H1 (cell line): ENCODE results near the gene INPP5A. TPM values are rescaled to one million over a fixed set of nuclear protein-coding genes. Genes with fewer than 3 reads are reported as not detected.

Experiments
- CTCF ChIA-PET: fragments of 300-600 bp; sonication (Branson Sonifier 250); formaldehyde crosslinking; loops from one replicate; lab custom pipeline; 2021; ENCODE audit not compliant: partially characterized antibody; lab: Charles Lee
- POLR2A ChIA-PET: fragments of 300-600 bp; sonication (Branson Sonifier 250); formaldehyde crosslinking; loops from one replicate; lab custom pipeline; 2021; ENCODE audit warnings: inconsistent platforms; ENCODE audit not compliant: partially characterized antibody; lab: Charles Lee
- DNase-seq, 2 experiments: peaks; one replicate each; pipeline versions ENCODE4 v3.0.0 to v3.0.0-alpha.2; 2010 to 2022; ENCODE audit warnings: low spot score in 2 of 2, low read depth in 1 of 2, mixed read lengths in 1 of 2
- FAIRE-seq: peaks from 2 replicates; lab custom pipeline; 2011; peaks lifted over from hg19 to GRCh38; lab: Jason Lieb, UNC
- H2AFZ ChIP-seq: 2 replicates; pipeline ENCODE4 v1.8.1; 2012; ENCODE audit warnings: low read length, inconsistent platforms
- H2AK5ac ChIP-seq: 2 replicates; pipeline ENCODE4 v1.6.1; 2013; ENCODE audit warnings: low read depth, low read length
- H2BK120ac ChIP-seq: replicated peaks from 2 replicates; pipeline ENCODE3; 2013; ENCODE audit warnings: low read depth, low read length, inconsistent platforms
- H2BK12ac ChIP-seq: 2 replicates; pipeline ENCODE4 v1.6.1; 2013; ENCODE audit warnings: low read depth, low read length
- H2BK15ac ChIP-seq: 2 replicates; pipeline ENCODE4 v1.6.1; 2013; ENCODE audit warnings: low read length
- H2BK20ac ChIP-seq: 2 replicates; pipeline ENCODE4 v1.6.1; 2013; ENCODE audit warnings: low read length
- H2BK5ac ChIP-seq: 2 replicates; pipeline ENCODE4 v1.6.1; 2013; ENCODE audit warnings: low read depth, low read length
- H3K14ac ChIP-seq: 2 replicates; pipeline ENCODE4 v1.6.1; 2013; ENCODE audit warnings: inconsistent platforms; ENCODE audit not compliant: insufficient read length
- H3K18ac ChIP-seq: 2 replicates; pipeline ENCODE4 v1.6.1; 2013; ENCODE audit warnings: low read length; ENCODE audit errors: extremely low read depth
- H3K23ac ChIP-seq: 2 replicates; pipeline ENCODE4 v1.6.1; 2013; ENCODE audit warnings: inconsistent platforms; ENCODE audit not compliant: insufficient read length
- H3K23me2 ChIP-seq: 2 replicates; pipeline ENCODE4 v1.6.1; 2013; ENCODE audit warnings: low read depth, low read length
- H3K27ac ChIP-seq: 2 replicates; pipeline ENCODE4 v1.6.1; 2011; ENCODE audit warnings: low read depth, low read length, inconsistent platforms
- H3K27me3 ChIP-seq, 4 experiments: replicated peaks in 1 of 4; 1 replicate in 1 of 4; 2 replicates in 3 of 4; pipeline versions ENCODE4 v1.6.1 to v1.8.1; 2011 to 2013; ENCODE audit warnings: low read length in 3 of 4, mild to moderate bottlenecking in 3 of 4, inconsistent platforms in 2 of 4, mixed read lengths in 2 of 4, moderate library complexity in 1 of 4; ENCODE audit not compliant: control insufficient read depth in 3 of 4, insufficient read depth in 3 of 4; ENCODE audit errors: extremely low read depth in 1 of 4
- H3K36me3 ChIP-seq, 4 experiments: 2 replicates each; pipeline versions ENCODE4 v1.6.1 to v1.8.1; 2011 to 2013; ENCODE audit warnings: mild to moderate bottlenecking in 4 of 4, low read length in 3 of 4, moderate library complexity in 2 of 4, control low read depth in 1 of 4, inconsistent platforms in 1 of 4; ENCODE audit not compliant: insufficient read depth in 4 of 4, control insufficient read depth in 2 of 4
- H3K4ac ChIP-seq: replicated peaks from 2 replicates; pipeline ENCODE3; 2013; ENCODE audit warnings: low read length, low read depth, mixed read lengths, inconsistent platforms; ENCODE audit not compliant: insufficient read length
- H3K4me1 ChIP-seq, 4 experiments: replicated peaks in 1 of 4; 1 replicate in 1 of 4; 2 replicates in 3 of 4; pipeline versions ENCODE4 v1.6.1 to v1.8.1; 2011 to 2013; ENCODE audit warnings: low read length in 3 of 4, inconsistent platforms in 2 of 4, mixed read lengths in 1 of 4; ENCODE audit not compliant: insufficient read depth in 4 of 4, control insufficient read depth in 3 of 4
- H3K4me2 ChIP-seq, 2 experiments: 2 replicates each; pipeline versions ENCODE4 v1.6.1 to v1.8.1; 2011 to 2013; ENCODE audit warnings: low read depth in 2 of 2, low read length in 2 of 2, control low read depth in 1 of 2, inconsistent platforms in 1 of 2, mild to moderate bottlenecking in 1 of 2; ENCODE audit not compliant: insufficient read depth in 1 of 2
- H3K4me3 ChIP-seq, 4 experiments: fragments of 200-600, 300-600 bp in 1 of 4; sonication (generic), shearing (Covaris generic), sonication (Bioruptor Twin) in 1 of 4; 2 replicates each; pipeline versions ENCODE4 v1.5.1 to v1.8.1; 2011 to 2016; ENCODE audit warnings: low read length in 4 of 4, low read depth in 3 of 4, control low read depth in 2 of 4, inconsistent platforms in 2 of 4, mild to moderate bottlenecking in 2 of 4, mixed read lengths in 1 of 4, moderate library complexity in 1 of 4; ENCODE audit not compliant: insufficient read depth in 2 of 4; ENCODE audit errors: extremely low read depth in 1 of 4
- H3K56ac ChIP-seq: replicated peaks from 2 replicates; pipeline ENCODE3; 2013; ENCODE audit warnings: low read depth, mild to moderate bottlenecking, mixed read lengths, low read length, inconsistent platforms; ENCODE audit not compliant: insufficient read length
- H3K79me1 ChIP-seq: 2 replicates; pipeline ENCODE4 v1.6.1; 2013; ENCODE audit warnings: low read depth, low read length, control low read depth
- H3K79me2 ChIP-seq, 2 experiments: 2 replicates each; pipeline versions ENCODE4 v1.6.1 to v1.8.1; 2012 to 2013; ENCODE audit warnings: low read length in 2 of 2, mild to moderate bottlenecking in 2 of 2, inconsistent platforms in 1 of 2; ENCODE audit not compliant: insufficient read depth in 2 of 2, control insufficient read depth in 1 of 2
- H3K9ac ChIP-seq, 4 experiments: replicated peaks in 1 of 4; 1 replicate in 1 of 4; 2 replicates in 3 of 4; pipeline versions ENCODE4 v1.6.1 to v1.8.1; 2011 to 2013; ENCODE audit warnings: low read depth in 3 of 4, low read length in 3 of 4, control low read depth in 2 of 4, mild to moderate bottlenecking in 2 of 4, moderate library complexity in 2 of 4, inconsistent platforms in 1 of 4; ENCODE audit errors: extremely low read depth in 1 of 4
- H3K9me3 ChIP-seq, 2 experiments: 2 replicates each; pipeline versions ENCODE4 v1.6.1 to v1.8.1; 2012 to 2013; ENCODE audit warnings: mild to moderate bottlenecking in 2 of 2, moderate library complexity in 2 of 2, control low read depth in 1 of 2, inconsistent platforms in 1 of 2, low read depth in 1 of 2, low read length in 1 of 2, mixed read lengths in 1 of 2; ENCODE audit not compliant: insufficient read depth in 2 of 2
- H4K20me1 ChIP-seq, 2 experiments: replicated peaks in 1 of 2; 2 replicates each; pipeline versions ENCODE3 to v1.8.1; 2011 to 2013; ENCODE audit warnings: inconsistent platforms in 2 of 2, low read length in 2 of 2, mild to moderate bottlenecking in 1 of 2; ENCODE audit not compliant: insufficient read depth in 2 of 2, control insufficient read depth in 1 of 2
- H4K5ac ChIP-seq: 2 replicates; pipeline ENCODE4 v1.6.1; 2013; ENCODE audit warnings: low read length, low read depth, mixed read lengths, inconsistent platforms; ENCODE audit not compliant: insufficient read length
- H4K8ac ChIP-seq: 2 replicates; pipeline ENCODE4 v1.8.0; 2013; ENCODE audit warnings: mild to moderate bottlenecking, moderate library complexity, low read length, inconsistent platforms; ENCODE audit not compliant: insufficient read depth; ENCODE audit errors: extremely low read depth
- H4K91ac ChIP-seq: replicated peaks from 2 replicates; pipeline ENCODE3; 2013; ENCODE audit warnings: low read length, mixed read lengths, inconsistent platforms; ENCODE audit not compliant: insufficient read length
- CBX8 ChIP-seq: fragments of 300-800, 300-1000 bp; sonication (generic); IDR thresholded peaks from 2 replicates; pipeline ENCODE4 v1.7.1; 2016; ENCODE audit warnings: low read depth, low read length, borderline replicate concordance
- EP300 ChIP-seq, 2 experiments: IDR thresholded peaks; 1 replicate in 1 of 2; 2 replicates in 1 of 2; pipeline ENCODE4 v1.6.1; 2011 to 2012; ENCODE audit warnings: low read depth in 2 of 2, low read length in 2 of 2, mild to moderate bottlenecking in 2 of 2, borderline replicate concordance in 1 of 2, inconsistent platforms in 1 of 2, moderate library complexity in 1 of 2
- KDM1A ChIP-seq: fragments of 200-600, 300-600 bp; sonication (generic); IDR thresholded peaks from 2 replicates; pipeline ENCODE4 v1.7.1; 2016; ENCODE audit warnings: mild to moderate bottlenecking, low read length, borderline replicate concordance
- RAD21 ChIP-seq, 2 experiments: IDR thresholded peaks in 1 of 2; conservative IDR thresholded peaks in 1 of 2; 2 replicates each; pipeline ENCODE4 v1.6.1; 2011; ENCODE audit warnings: low read depth in 2 of 2, low read length in 2 of 2, improper control_type of control experiment in 1 of 2, inconsistent platforms in 1 of 2, mild to moderate bottlenecking in 1 of 2, moderate library complexity in 1 of 2
- SIRT6 ChIP-seq: IDR thresholded peaks from one replicate; pipeline ENCODE4 v1.7.1; 2012; ENCODE audit warnings: low read length, inconsistent platforms
- SRF ChIP-seq: IDR thresholded peaks from 2 replicates; pipeline ENCODE4 v1.6.1; 2011; ENCODE audit warnings: mild to moderate bottlenecking, low read depth, low read length, moderate library complexity
- WGBS, 2 experiments: shearing (Covaris generic) in 1 of 2; methylation state at CpG; one replicate each; pipeline versions ENCODE4 v1.1.6 to v1.1.7; 2013 to 2015; ENCODE audit warnings: low lambda C conversion rate in 2 of 2, mixed read lengths in 2 of 2, inconsistent platforms in 1 of 2, low coverage in 1 of 2, missing lambda C conversion rate in 1 of 2; ENCODE audit not compliant: insufficient replicate concordance in 2 of 2, insufficient coverage in 1 of 2, insufficient read length in 1 of 2; ENCODE audit errors: extremely low coverage in 1 of 2, missing lambda C conversion rate in 1 of 2; 5-methylcytosine and 5-hydroxymethylcytosine counted together
- polyA plus RNA-seq, 7 experiments: library from polyadenylated mRNA; depleted of rRNA in 3 of 7; stranded (reverse) in 5 of 7; unstranded in 2 of 7; fragments of >200 nt in 5 of 7; fragments of 200-250 nt in 2 of 7; gene quantifications; 1 replicate in 5 of 7; 2 replicates in 1 of 7; 4 replicates in 1 of 7; pipeline versions ENCODE4 v1.2.1 to v1.2.3, GENCODE V29; 2011 to 2013; ENCODE audit warnings: missing spikeins in 2 of 7, mixed read lengths in 2 of 7
- total RNA-seq: library from RNA; stranded (reverse); fragmentation: NEBNext Ultra II Directional; extraction: Animal tissue kit (Norgen Biotek cat#: 25700); gene quantifications from 2 replicates; pipeline ENCODE4 v1.2.1, GENCODE V29; 2021

INPP5A gene
- total and polyA plus RNA-seq, 2 of the 8 experiments (the other 6 are each of a cell fraction or from before 2014, with no cell fraction given) = 19.7 to 27.5 TPM

DNA sequence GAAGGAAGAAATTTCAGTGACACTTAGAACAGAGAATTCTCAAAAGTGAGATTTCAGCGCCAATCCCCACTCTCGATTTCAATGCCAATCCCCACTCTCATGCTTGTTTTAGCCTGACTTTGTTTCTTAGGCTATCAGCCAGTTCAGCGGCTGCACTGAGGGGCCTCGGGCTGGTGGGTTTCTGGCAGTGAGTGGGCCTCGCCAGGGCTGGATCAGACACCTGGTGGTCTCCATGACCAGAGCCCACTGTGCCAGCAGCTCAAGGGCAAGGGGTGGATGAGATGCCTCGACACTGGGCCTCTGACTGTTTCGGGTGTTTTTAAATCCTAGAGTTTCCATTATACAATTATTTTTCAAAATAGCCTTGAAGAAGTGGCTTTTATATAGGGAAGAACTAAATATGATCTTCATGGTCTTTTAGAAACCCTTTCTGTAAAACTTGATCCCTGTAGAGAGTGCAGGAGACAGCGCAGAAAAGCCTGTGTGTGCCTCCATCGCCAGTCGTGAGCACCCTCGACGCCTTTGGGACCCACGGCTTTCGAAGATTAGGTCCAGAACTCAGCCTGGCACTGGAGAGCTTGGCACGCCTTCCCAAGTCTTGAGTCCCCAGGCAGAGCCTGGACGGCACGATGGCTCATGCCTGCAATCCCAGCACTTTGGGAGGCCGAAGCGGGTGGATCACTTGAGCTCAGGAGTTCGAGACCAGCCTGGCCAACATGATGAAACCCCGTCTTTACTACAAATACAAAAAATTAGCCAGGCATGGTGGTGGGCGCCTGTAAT, 76.2 kb downstream of the INPP5A start:
- Histone ChIP-seq H2BK120ac (no peak overlapping the region), H3K27me3 (peaks cover 0 to 7% (median 0%) of the 10 kb centered on the region in 4 experiments; a peak in 2 of 7 replicates), H2BK20ac (no peak overlapping the region), H3K23ac (no peak overlapping the region), H4K91ac (no peak overlapping the region), H2BK12ac (no peak overlapping the region), H3K9me3 (peaks cover 4 to 13% of the 10 kb centered on the region in 2 experiments; a peak in 2 of 4 replicates), H3K14ac (no peak overlapping the region), H3K79me2 (no peaks in the 10 kb centered on the region), H3K4ac (no peak overlapping the region), H3K4me2 (no peak overlapping the region), H2AFZ (no peak overlapping the region), H4K5ac (no peak overlapping the region), H3K23me2 (peaks cover 5% of the 10 kb centered on the region; the same call in 1 of the 2 replicates), H2BK5ac (no peak overlapping the region), H3K18ac (no peak overlapping the region), H3K36me3 (no peaks in the 10 kb centered on the region), H3K56ac (no peak overlapping the region), H4K8ac (no peak overlapping the region), H3K4me1 (no peaks in the 10 kb centered on the region; a peak in 2 of 7 replicates), H3K9ac (no peak overlapping the region), H3K4me3 (no peak overlapping the region), H3K79me1 (peaks cover 4% of the 10 kb centered on the region)
- FAIRE-seq (no peak), DNase-seq (no peak)
- CTCF ChIA-PET = interaction anchor here (1.1 kb wide), 1 partner anchor 34 kb away, joined by 4 read pairs; no protein-coding TSS in a partner anchor
- POLR2A ChIA-PET = no interaction called here
- TF ChIP-seq KDM1A (no peak), SRF (no peak), EP300 (IDR thresholded peaks at IDR 0.05; ENCODE audit: borderline replicate concordance in 1 of 2, low read depth in 2 of 2, low read length in 2 of 2) (no peak), CBX8 (no peak), SIRT6 (no peak), RAD21 (IDR thresholded peaks at IDR 0.05 in 1 of 2, conservative IDR thresholded peaks at IDR 0.05 in 1 of 2; ENCODE audit: low read depth in 2 of 2, low read length in 2 of 2) (no peak)
- TF ChIP-seq, all 59 proteins: peak for 0
- no peak overlapping the region for H3K27ac ChIP-seq
- 90% methylated on average over 22 of the region's 22 CpGs; no CpG with 5 or more reads in 1 of the 2 experiments for WGBS, 2 experiments
- no peak overlapping the region for H2AK5ac ChIP-seq
- H2BK15ac ChIP-seq = no peak overlapping the region
- H4K20me1 ChIP-seq = peaks cover 1 to 10% of the 10 kb centered on the region in 2 experiments
